Suppressor macrophage treated with lipopolysaccharide for 1 hour (primary cell): ENCODE measurements around the gene TFAP2C.
"Not testable (repeated sequence)": the region's sequence is repeated elsewhere in the genome, so short reads cannot be mapped to it uniquely, and the experiment has no call there.

ENCODE experiments used
- DNase-seq, 3 donors: peaks; one replicate each; pipeline ENCODE4 v3.0.0-alpha.2; 2020 to 2022

TFAP2C gene

GRCh38 chr20:56617489-56617888 lies 11.6 kb upstream of the TFAP2C start:
- no peak for DNase-seq

- no peak for DNase-seq
These were observed 7.4 kb upstream of the TFAP2C start for GRCh38 chr20:56621730-56622129.

- not testable (repeated sequence) for DNase-seq
These were observed 5.2 kb upstream of the TFAP2C start for GRCh38 chr20:56623930-56624329.

- no peak for DNase-seq
These were observed 4.1 kb upstream of the TFAP2C start for GRCh38 chr20:56624786-56625681.

GRCh38 chr20:56625837-56626236 lies 3.3 kb upstream of the TFAP2C start:
- DNase-seq, result no peak

DNA sequence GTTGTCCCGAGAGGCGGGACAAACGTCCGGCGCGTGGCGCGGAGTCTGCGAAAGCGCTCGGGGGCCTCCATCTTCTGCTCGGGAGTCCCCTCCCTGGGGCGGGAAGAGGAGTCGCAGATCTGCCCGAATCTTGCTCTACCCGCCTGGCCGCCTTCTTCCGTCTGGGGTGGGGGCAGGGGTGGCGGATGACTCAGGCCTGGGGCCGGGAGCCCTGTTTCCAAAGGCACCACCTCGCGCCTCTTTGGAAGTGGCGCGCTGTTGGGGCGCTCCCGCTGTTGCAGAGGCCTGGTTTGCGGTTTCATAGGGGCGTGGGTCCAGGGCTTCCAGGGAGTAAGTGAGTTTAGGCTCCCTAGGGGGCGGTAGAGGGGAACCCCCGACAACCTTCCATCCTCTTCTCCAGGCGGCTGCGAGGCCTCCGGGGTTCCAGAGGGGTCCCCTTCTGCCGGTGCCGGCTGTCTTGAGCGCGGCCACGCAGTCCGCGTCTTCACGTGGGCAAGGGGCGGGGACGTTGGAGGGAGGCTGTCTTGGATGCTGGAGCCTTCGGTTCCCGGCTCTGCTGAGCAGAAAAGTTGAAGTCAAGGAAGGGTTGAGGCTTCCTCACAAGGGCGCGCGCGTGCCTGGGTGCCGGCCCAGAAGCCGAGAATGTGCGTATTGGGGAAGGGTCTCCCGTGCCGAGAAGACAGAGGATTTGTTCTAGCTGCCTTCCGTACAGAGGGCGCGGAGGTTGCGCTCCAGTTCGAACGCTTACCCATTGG lies 2.6 kb upstream of the TFAP2C start:
- DNase-seq, result peak; percentile 52 to 79 (median 57)

GRCh38 chr20:56627122-56628014 lies 1.7 kb upstream of the TFAP2C start:
- no peak for DNase-seq

GRCh38 chr20:56628015-56628872 lies 862 bp upstream of the TFAP2C start:
- DNase-seq, result peak in 2 of 3 donors; percentile 19 to 51

DNA sequence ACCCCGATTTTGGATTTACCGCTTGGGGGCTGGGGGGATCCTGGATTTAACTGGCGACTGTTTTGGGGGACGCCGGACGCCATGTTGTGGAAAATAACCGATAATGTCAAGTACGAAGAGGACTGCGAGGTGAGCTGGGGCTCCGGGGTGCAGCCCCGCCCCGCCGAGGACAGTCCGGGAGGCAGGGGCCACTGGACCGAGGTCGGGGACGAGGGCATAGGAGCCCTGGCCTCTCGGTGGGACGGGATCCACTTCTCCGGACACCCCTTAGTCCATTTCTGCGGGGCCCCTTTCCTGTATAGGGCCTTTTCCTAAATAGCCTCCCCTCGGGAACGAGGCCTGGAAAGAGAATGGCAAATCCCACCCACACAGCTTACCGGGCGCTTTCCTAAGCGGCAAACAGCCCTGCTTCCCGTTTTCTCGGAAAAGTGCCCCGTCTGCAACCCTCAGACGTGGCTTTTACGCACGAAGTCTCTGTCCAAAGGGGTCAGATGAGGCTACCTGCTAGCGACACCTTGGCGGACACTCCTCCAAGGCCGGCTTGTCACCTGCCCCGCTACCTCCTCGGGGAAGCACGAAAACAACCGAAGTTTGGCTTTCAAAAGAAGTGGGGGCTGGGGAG lies 469 bp downstream of the TFAP2C start:
- DNase-seq, result peak; percentile 37 to 63 (median 51)

- peak; percentile 42 to 76 (median 48) for DNase-seq
These were observed 984 bp downstream of the TFAP2C start for GRCh38 chr20:56630086-56630493.

DNA sequence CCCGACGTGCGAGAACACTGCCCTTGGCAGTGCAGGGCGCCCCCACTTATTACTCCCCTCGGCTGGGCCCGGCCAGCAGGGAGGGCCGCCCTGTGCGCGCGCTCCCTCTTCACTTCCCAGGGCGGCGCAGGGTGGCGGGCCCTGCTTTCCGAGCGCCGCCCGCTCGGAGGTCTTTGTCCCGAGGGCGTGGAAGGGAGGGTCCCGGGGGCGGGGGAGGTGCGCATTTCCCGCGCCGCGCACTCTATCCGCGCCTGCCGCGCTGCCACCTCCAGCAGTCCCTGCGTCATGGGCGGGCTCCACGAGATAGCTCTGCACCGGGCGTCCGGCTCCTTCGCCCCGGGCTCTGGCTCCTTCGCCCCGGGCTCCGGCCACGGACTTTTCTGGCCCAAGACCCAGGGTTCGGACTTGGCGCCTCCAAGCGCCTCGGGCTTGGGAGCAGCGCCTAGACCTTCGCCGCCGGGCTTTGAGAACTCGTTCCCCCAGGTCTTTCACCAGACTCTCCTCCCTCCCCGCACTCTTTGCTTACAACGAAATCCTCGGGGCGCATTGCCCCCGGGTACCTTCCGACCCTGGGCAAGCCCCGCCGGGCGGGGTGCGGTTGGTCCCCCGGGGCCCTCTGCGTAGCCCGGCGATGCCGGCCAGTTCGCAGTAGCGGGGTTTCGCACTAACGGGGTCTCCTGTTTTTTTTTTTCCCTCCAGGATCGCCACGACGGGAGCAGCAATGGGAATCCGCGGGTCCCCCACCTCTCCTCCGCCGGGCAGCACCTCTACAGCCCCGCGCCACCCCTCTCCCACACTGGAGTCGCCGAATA lies 1.6 kb downstream of the TFAP2C start:
- peak in 1 of 3 donors; percentile 33 for DNase-seq

- DNase-seq, result no peak
These were observed 2.3 kb downstream of the TFAP2C start for GRCh38 chr20:56631318-56631989.

GRCh38 chr20:56631990-56632327 lies 2.9 kb downstream of the TFAP2C start:
- DNase-seq, result no peak

DNA sequence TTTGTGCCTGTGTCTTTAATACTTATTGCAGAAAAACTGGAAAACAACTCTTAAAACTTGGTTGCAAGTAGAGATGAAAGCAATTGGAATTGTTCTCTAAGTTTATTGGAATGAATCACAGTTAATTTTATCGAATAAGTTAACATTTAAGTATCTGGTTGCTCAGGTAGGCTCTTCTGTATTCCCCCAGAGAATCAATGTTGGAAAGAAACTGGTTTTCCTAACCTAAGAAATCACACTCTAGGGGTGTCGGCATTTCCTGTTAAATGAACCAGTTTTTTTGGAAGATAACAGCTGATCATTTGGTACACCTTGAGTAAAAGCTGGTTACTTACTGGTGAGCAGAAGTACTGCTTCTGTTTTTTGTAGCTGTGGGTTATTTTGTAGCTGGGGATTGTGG lies 5.2 kb downstream of the TFAP2C start:
- DNase-seq, result no peak

- no peak for DNase-seq
These were observed 5.8 kb downstream of the TFAP2C start for GRCh38 chr20:56634735-56635385.

DNA sequence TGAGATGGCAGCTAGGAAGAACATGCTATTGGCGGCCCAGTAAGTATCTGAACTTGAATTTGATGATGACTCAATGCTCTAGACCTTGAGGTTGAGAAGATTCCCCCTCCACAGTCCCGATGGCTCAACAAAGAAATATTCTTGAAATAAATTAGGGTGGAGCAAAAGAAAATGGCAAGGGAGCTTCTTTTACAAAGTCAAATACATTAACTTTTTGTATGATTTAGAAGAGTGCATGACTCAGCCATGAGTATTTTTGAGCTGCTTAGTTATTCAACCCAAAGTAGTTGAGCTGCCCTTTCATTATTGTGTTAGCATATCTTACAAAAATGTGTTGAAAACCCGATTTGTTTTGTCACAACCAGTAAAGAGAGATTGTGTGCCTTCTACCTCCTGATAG lies 7.6 kb downstream of the TFAP2C start:
- no peak for DNase-seq

DNA sequence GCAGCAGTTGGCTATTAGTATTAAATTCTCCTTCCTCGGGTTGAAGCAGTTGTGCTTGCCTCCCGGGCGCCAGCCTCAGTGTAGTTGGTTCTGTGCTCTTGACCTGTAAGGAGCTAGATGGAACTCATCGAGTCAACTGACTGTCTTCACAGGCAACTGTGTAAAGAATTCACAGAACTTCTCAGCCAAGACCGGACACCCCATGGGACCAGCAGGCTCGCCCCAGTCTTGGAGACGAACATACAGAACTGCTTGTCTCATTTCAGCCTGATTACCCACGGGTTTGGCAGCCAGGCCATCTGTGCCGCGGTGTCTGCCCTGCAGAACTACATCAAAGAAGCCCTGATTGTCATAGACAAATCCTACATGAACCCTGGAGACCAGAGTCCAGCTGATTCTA lies 8.5 kb downstream of the TFAP2C start:
- DNase-seq, result no peak

DNA sequence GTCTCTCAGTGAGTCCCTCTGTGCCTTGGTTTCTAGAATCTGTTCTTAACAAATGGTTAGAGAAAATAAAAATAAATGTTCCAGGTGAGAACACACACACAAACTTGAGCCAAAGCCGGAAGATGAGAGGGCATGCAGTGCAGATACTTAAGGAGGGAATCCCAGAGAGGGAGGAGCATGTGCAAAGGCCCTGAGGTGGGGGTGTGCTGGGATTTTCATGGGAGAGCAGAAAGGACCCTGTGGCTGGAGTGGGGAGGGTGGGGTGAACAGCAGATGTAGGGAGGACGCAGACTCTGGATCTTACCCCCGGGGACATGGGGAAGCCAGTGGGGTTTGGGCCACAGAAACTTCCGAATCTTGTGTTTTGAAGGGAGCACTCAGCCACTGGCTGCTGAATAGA lies 17.5 kb downstream of the TFAP2C start:
- DNase-seq, result no peak

DNA sequence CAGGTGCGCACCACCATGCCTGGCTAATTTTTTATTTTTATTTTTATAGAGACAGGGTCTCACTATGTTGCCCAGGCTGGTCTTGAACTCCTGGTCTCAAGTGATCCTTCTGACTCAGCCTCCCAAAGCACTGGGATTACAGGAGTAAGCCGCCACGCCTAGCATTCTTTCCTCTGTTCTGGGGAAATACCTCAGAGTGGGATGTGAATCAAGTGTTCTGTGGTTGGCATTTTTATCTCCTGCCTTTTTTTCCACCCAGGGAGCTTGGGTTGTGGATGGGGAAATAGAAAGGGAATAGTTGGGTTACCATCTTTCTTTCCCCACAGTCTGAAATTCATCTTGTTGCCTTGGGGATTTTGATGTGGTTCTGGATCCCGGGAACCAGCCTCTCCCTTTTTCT lies 24.1 kb downstream of the TFAP2C start:
- no peak for DNase-seq

- peak; percentile 5 to 21 (median 20) for DNase-seq
These were observed 27.5 kb downstream of the TFAP2C start for GRCh38 chr20:56656632-56657031.
